Measurements from ENCODE around the gene FALEC. TPM values are rescaled to one million over a fixed set of nuclear protein-coding genes. Genes with fewer than 3 reads are reported as not detected.

FALEC gene
- total RNA-seq, 2 experiments from 2014 or later = not detected

GRCh38 chr1:150555198-150555970 lies 39.8 kb downstream of the FALEC start:
- POLR2A ChIA-PET = interaction anchor here (0.6 kb wide), 1 partner anchor 386 kb away, joined by 3 read pairs; no protein-coding TSS in a partner anchor
- Mint-ChIP-seq H3K27ac (no peak overlapping the region), H3K4me1 (ENCODE audit: low read depth) (peaks cover 25% of the 10 kb centered on the region), H3K27me3 (peaks cover 5% of the 10 kb centered on the region), H3K4me3 (no peak overlapping the region), H3K36me3 (ENCODE audit: low read depth) (no peaks in the 10 kb centered on the region), H3K9me3 (no peaks in the 10 kb centered on the region)
- intact Hi-C loops (cut with micrococcal nuclease) = no loop called here
- DNase-seq (peak; percentile 1), ATAC-seq (no peak)
- TF ChIP-seq CTCF (IDR thresholded peaks at IDR 0.05) = no peak
- CTCF ChIA-PET = no interaction called here

- TF ChIP-seq CTCF (IDR thresholded peaks at IDR 0.05) = no peak
Measured at GRCh38 chr1:150555971-150556865, 40.7 kb downstream of the FALEC start.

GRCh38 chr1:150557065-150557600 lies 41.6 kb downstream of the FALEC start:
- DNase-seq = no peak
- CTCF ChIA-PET = no interaction called here
- ATAC-seq = no peak
- POLR2A ChIA-PET = interaction anchor here (15.7 to 24.5 kb wide), 2 partner anchors 19 to 59 kb away, joined by 542 to 678 read pairs; partner anchors contain the start of genes ENSA and MCL1
- Mint-ChIP-seq H3K4me1 (ENCODE audit: low read depth) (peaks cover 18% of the 10 kb centered on the region), H3K27me3 (no peaks in the 10 kb centered on the region), H3K36me3 (ENCODE audit: low read depth) (no peaks in the 10 kb centered on the region), H3K4me3 (no peak overlapping the region), H3K9me3 (no peaks in the 10 kb centered on the region), H3K27ac (no peak overlapping the region)
- intact Hi-C loops (cut with micrococcal nuclease) = no loop called here
- TF ChIP-seq CTCF (IDR thresholded peaks at IDR 0.05) = no peak

More at GRCh38 chr1:150555971-150556865, 40.7 kb downstream of the FALEC start:
- Mint-ChIP-seq H3K36me3 (ENCODE audit: low read depth) (no peaks in the 10 kb centered on the region), H3K27ac (no peak overlapping the region), H3K4me3 (no peak overlapping the region), H3K27me3 (peaks cover 3% of the 10 kb centered on the region), H3K9me3 (no peaks in the 10 kb centered on the region), H3K4me1 (ENCODE audit: low read depth) (peaks cover 24% of the 10 kb centered on the region)
- intact Hi-C loops (cut with micrococcal nuclease) = no loop called here
- DNase-seq (peak; percentile 2), ATAC-seq (no peak)
- POLR2A ChIA-PET = interaction anchor here (0.6 to 15.7 kb wide), 3 partner anchors 20 to 87 kb away, joined by 3 to 542 read pairs (median 4); partner anchors contain the start of gene MCL1
- CTCF ChIA-PET = no interaction called here

- Mint-ChIP-seq H3K4me3 (no peak overlapping the region), H3K4me1 (ENCODE audit: low read depth) (peaks cover 15% of the 10 kb centered on the region)
Measured at GRCh38 chr1:150557813-150558212, 42.3 kb downstream of the FALEC start.

More at GRCh38 chr1:150557813-150558212, 42.3 kb downstream of the FALEC start:
- DNase-seq (no peak), ATAC-seq (no peak)
- H3K9me3 Mint-ChIP-seq = no peaks in the 10 kb centered on the region
- H3K27ac Mint-ChIP-seq = no peak overlapping the region
- POLR2A ChIA-PET = interaction anchor here (15.7 to 24.5 kb wide), 2 partner anchors 18 to 58 kb away, joined by 542 to 678 read pairs; partner anchors contain the start of genes ENSA and MCL1
- CTCF ChIA-PET = interaction anchor here (0.8 to 11.2 kb wide), 3 partner anchors 7 to 63 kb away, joined by 3 to 324 read pairs (median 45); partner anchors contain the start of genes ADAMTSL4 and ENSA
- no peaks in the 10 kb centered on the region for H3K36me3 Mint-ChIP-seq (ENCODE audit: low read depth)
- intact Hi-C loops (cut with micrococcal nuclease) = no loop called here
- no peak for TF ChIP-seq CTCF (IDR thresholded peaks at IDR 0.05)
- no peaks in the 10 kb centered on the region for H3K27me3 Mint-ChIP-seq

Data from activated CD8-positive, alpha-beta T cell treated with anti-CD3 and anti-CD28 coated beads for 36 hours (primary cell).